ENCODE results near the gene L3MBTL3.

- TF ChIP-seq CTCF (IDR thresholded peaks at IDR 0.05) (no peak), POLR2A (IDR thresholded peaks at IDR 0.05) (no peak)
These were observed 5.7 kb upstream of the L3MBTL3 start for GRCh38 chr6:130012728-130013127.
